PC-3 (cell line): ENCODE results near the gene SLC35F1. TPM values are rescaled to one million over a fixed set of nuclear protein-coding genes. Genes with fewer than 3 reads are reported as not detected.

Experiments
- ATAC-seq: fragments of 200-7000 bp; cut with Tn5 transposase; 2 replicates; pipeline ENCODE4 v1.9.1; 2020; ENCODE audit warnings: mild to moderate bottlenecking, moderate library complexity
- BruUV-seq: library from RNA; stranded (reverse); fragments of 400-500 nt; replicated peaks from 2 replicates; lab custom pipeline; 2021; lab: Mats Ljungman, UMichigan
- CTCF ChIA-PET: fragments of 300-600 bp; sonication (Branson Sonifier 250); formaldehyde crosslinking; loops from one replicate; lab custom pipeline; 2022; ENCODE audit warnings: antibody characterized with exemption; lab: Charles Lee
- POLR2A ChIA-PET: fragments of 300-600 bp; sonication (Branson Sonifier 250); formaldehyde crosslinking; loops from one replicate; lab custom pipeline; 2022; ENCODE audit warnings: antibody characterized with exemption; ENCODE audit not compliant: unreplicated experiment; lab: Charles Lee
- DNase-seq: peaks from one replicate; pipeline ENCODE4 v3.0.0-alpha.2; 2015
- H2AFZ ChIP-seq: fragments of 300-600 bp; sonication (generic); 2 replicates; pipeline ENCODE4 v1.6.0; 2016; ENCODE audit warnings: antibody characterized with exemption, low read length
- H3F3A ChIP-seq: fragments of 300-600 bp; sonication (generic); one replicate; pipeline ENCODE4 v1.6.0; 2017; ENCODE audit warnings: antibody characterized with exemption, low read length, control low read depth, mild to moderate bottlenecking; ENCODE audit not compliant: unreplicated experiment
- H3K27ac ChIP-seq: fragments of 300-600 bp; sonication (generic); 2 replicates; pipeline ENCODE4 v1.5.1; 2016; ENCODE audit warnings: mild to moderate bottlenecking, low read length
- H3K27me3 ChIP-seq: fragments of 300-600 bp; sonication (generic); 2 replicates; pipeline ENCODE4 v1.6.1; 2016; ENCODE audit warnings: low read length, mixed read lengths
- H3K36me3 ChIP-seq: fragments of 300-600 bp; sonication (generic); 2 replicates; pipeline ENCODE4 v1.6.1; 2016; ENCODE audit warnings: low read depth, mixed run types, low read length, mixed read lengths
- H3K4me1 ChIP-seq: fragments of 300-600 bp; sonication (generic); 2 replicates; pipeline ENCODE4 v1.5.1; 2016; ENCODE audit warnings: low read length; ENCODE audit not compliant: insufficient read depth
- H3K4me2 ChIP-seq: fragments of 300-600 bp; sonication (generic); 2 replicates; pipeline ENCODE4 v1.6.0; 2016; ENCODE audit warnings: low read length
- H3K4me3 ChIP-seq: fragments of 300-600 bp; sonication (generic); 2 replicates; pipeline ENCODE4 v1.5.1; 2016; ENCODE audit warnings: mild to moderate bottlenecking, low read length, mixed read lengths
- H3K79me2 ChIP-seq: fragments of 300-600 bp; sonication (generic); 2 replicates; pipeline ENCODE4 v1.6.1; 2017; ENCODE audit warnings: low read length, mixed read lengths
- H3K9ac ChIP-seq: fragments of 300-600 bp; sonication (generic); 2 replicates; pipeline ENCODE4 v1.6.0; 2016; ENCODE audit warnings: mild to moderate bottlenecking, low read length
- H3K9me2 ChIP-seq: fragments of 300-600 bp; sonication (generic); replicated peaks from 2 replicates; pipeline ENCODE4 v1.6.1; 2016; ENCODE audit warnings: mixed run types, low read length, mixed read lengths
- H3K9me3 ChIP-seq: fragments of 300-600 bp; sonication (generic); 2 replicates; pipeline ENCODE4 v1.6.1; 2016; ENCODE audit warnings: low read length, mixed read lengths
- H4K20me1 ChIP-seq: fragments of 300-600 bp; sonication (generic); 2 replicates; pipeline ENCODE4 v1.6.1; 2016; ENCODE audit warnings: low read length, mixed read lengths
- CTCF ChIP-seq: fragments of 300-600 bp; sonication (generic); conservative IDR thresholded peaks from 2 replicates; pipeline ENCODE4 v1.5.1; 2017; ENCODE audit warnings: antibody characterized with exemption, low read depth, mild to moderate bottlenecking, low read length
- EZH2 ChIP-seq: fragments of 300-600 bp; sonication (generic); IDR thresholded peaks from one replicate; pipeline ENCODE4 v1.6.1; 2017; ENCODE audit warnings: antibody characterized with exemption, mild to moderate bottlenecking, low read length; ENCODE audit not compliant: unreplicated experiment
- EZH2phosphoT487 ChIP-seq: fragments of 300-600 bp; sonication (generic); IDR thresholded peaks from 2 replicates; pipeline ENCODE4 v1.6.1; 2018; ENCODE audit warnings: mild to moderate bottlenecking, antibody characterized with exemption, low read length, borderline replicate concordance
- intact Hi-C: fragments of 100-400 bp; cut with micrococcal nuclease; formaldehyde crosslinking; loops from 2 replicates; pipeline ENCODE4 v1.9.0; 2023
- total RNA-seq: library from RNA; depleted of rRNA; stranded (reverse); fragments of >200 nt; gene quantifications from 2 replicates; pipeline ENCODE4 v1.2.3, GENCODE V29; 2014

SLC35F1 gene
- total RNA-seq, 1 experiment from 2014 or later = not detected

GRCh38 chr6:117947234-117947633 is 40.2 kb downstream of the SLC35F1 start:
- H3K4me1 ChIP-seq = no peaks in the 10 kb centered on the region
- H3K4me3 ChIP-seq = no peak overlapping the region
- no peaks in the 10 kb centered on the region for H3F3A ChIP-seq
- no TSS peak for BruUV-seq
- no peaks in the 10 kb centered on the region for H3K9me2 ChIP-seq
- H3K4me2 ChIP-seq = no peak overlapping the region
- no peak for DNase-seq
- intact Hi-C loops = no loop called here
- no peaks in the 10 kb centered on the region for H3K36me3 ChIP-seq
- ChIA-PET CTCF (no interaction called here), POLR2A (no interaction called here)
- TF ChIP-seq EZH2 = no peak
- no peak for TF ChIP-seq EZH2phosphoT487
- no peak for TF ChIP-seq CTCF
- no peak overlapping the region for H3K9ac ChIP-seq
- H2AFZ ChIP-seq = no peak overlapping the region
- H3K9me3 ChIP-seq = no peaks in the 10 kb centered on the region
- H3K79me2 ChIP-seq = no peaks in the 10 kb centered on the region
- H4K20me1 ChIP-seq = no peaks in the 10 kb centered on the region
- no peak for ATAC-seq
- H3K27ac ChIP-seq = no peak overlapping the region
- H3K27me3 ChIP-seq = no peaks in the 10 kb centered on the region

GRCh38 chr6:117951783-117952182 is 44.7 kb downstream of the SLC35F1 start:
- Histone ChIP-seq H3F3A (no peaks in the 10 kb centered on the region), H3K4me2 (no peak overlapping the region), H3K36me3 (no peaks in the 10 kb centered on the region), H3K79me2 (no peaks in the 10 kb centered on the region), H3K9ac (no peak overlapping the region), H2AFZ (no peak overlapping the region), H4K20me1 (no peaks in the 10 kb centered on the region), H3K27ac (no peak overlapping the region), H3K4me3 (no peak overlapping the region), H3K9me3 (no peaks in the 10 kb centered on the region), H3K27me3 (no peaks in the 10 kb centered on the region), H3K9me2 (no peaks in the 10 kb centered on the region), H3K4me1 (no peaks in the 10 kb centered on the region)
- no TSS peak for BruUV-seq
- ChIA-PET POLR2A (no interaction called here), CTCF (no interaction called here)
- no peak for TF ChIP-seq EZH2
- TF ChIP-seq EZH2phosphoT487 = no peak
- no peak for TF ChIP-seq CTCF
- ATAC-seq (no peak), DNase-seq (no peak)
- intact Hi-C loops = no loop called here

- intact Hi-C loops = no loop called here
- ATAC-seq = no peak
- no peak overlapping the region for H2AFZ ChIP-seq
- no peaks in the 10 kb centered on the region for H3K9me3 ChIP-seq
- H3K9ac ChIP-seq = no peak overlapping the region
- H3K4me1 ChIP-seq = no peaks in the 10 kb centered on the region
- BruUV-seq = no TSS peak
- no peaks in the 10 kb centered on the region for H3K36me3 ChIP-seq
- no peak overlapping the region for H3K27ac ChIP-seq
- POLR2A ChIA-PET = no interaction called here
- no peaks in the 10 kb centered on the region for H3K9me2 ChIP-seq
- no peaks in the 10 kb centered on the region for H3K27me3 ChIP-seq
- no peaks in the 10 kb centered on the region for H3K79me2 ChIP-seq
- CTCF ChIA-PET = no interaction called here
- TF ChIP-seq EZH2 (no peak), EZH2phosphoT487 (no peak), CTCF (no peak)
- no peak overlapping the region for H3K4me2 ChIP-seq
- H4K20me1 ChIP-seq = no peaks in the 10 kb centered on the region
- no peak overlapping the region for H3K4me3 ChIP-seq
- DNase-seq = no peak
- H3F3A ChIP-seq = no peaks in the 10 kb centered on the region
Observed at GRCh38 chr6:117955684-117956256, 48.7 kb downstream of the SLC35F1 start.
